K562 (cell line): ENCODE measurements around the gene CSNK2A1. TPM values are rescaled to one million over a fixed set of nuclear protein-coding genes. Genes with fewer than 3 reads are reported as not detected.

Experiments used
- ATF1 ChIP-seq, 2 experiments: fragments of 450-650 bp in 1 of 2; IDR thresholded peaks; 2 replicates each; pipeline ENCODE4 v1.6.1; 2016; ENCODE audit warnings: missing compliant biosample characterization in 1 of 2, missing genetic modification characterization in 1 of 2
- BACH1 ChIP-seq: fragments of 200-800 bp; sonication (Bioruptor generic); IDR thresholded peaks from 2 replicates; pipeline ENCODE4 v1.6.1; 2016; ENCODE audit warnings: missing genetic modification characterization, missing compliant biosample characterization
- C11orf30 ChIP-seq: fragments of 450-650 bp; IDR thresholded peaks from 2 replicates; pipeline ENCODE4 v1.6.1; 2016; ENCODE audit warnings: low read depth, mild to moderate bottlenecking
- CBFA2T3 ChIP-seq: fragments of 450-650 bp; IDR thresholded peaks from 2 replicates; pipeline ENCODE4 v1.6.1; 2017
- CCNT2 ChIP-seq: IDR thresholded peaks from 2 replicates; pipeline ENCODE4 v1.6.1; 2011; ENCODE audit warnings: borderline replicate concordance, low read depth, mild to moderate bottlenecking, moderate library complexity, mixed read lengths, low read length; ENCODE audit not compliant: insufficient read length; ENCODE audit errors: extremely low read depth
- MTA1 ChIP-seq: fragments of 450-650 bp; IDR thresholded peaks from 2 replicates; pipeline ENCODE4 v1.6.1; 2017; ENCODE audit warnings: borderline replicate concordance
- NFATC3 ChIP-seq: fragments of 450-650 bp; IDR thresholded peaks from 2 replicates; pipeline ENCODE4 v1.6.1; 2017; ENCODE audit warnings: mild to moderate bottlenecking
- TEAD1 ChIP-seq, 2 experiments: fragments of 450-650 bp in 1 of 2; sonication (generic) in 1 of 2; formaldehyde crosslinking; IDR thresholded peaks; 2 replicates each; pipeline versions ENCODE4 v1.4.0 to v1.8.0; 2020 to 2022; ENCODE audit warnings: mild to moderate bottlenecking in 2 of 2, missing genetic modification reagents in 1 of 2
- ZC3H4 ChIP-seq: sonication (generic); formaldehyde crosslinking; IDR thresholded peaks from 2 replicates; pipeline ENCODE4 v1.9.0; 2021; ENCODE audit warnings: missing genetic modification reagents, borderline replicate concordance
- ZC3H8 ChIP-seq: fragments of 450-650 bp; IDR thresholded peaks from 2 replicates; pipeline ENCODE4 v1.6.1; 2017
- ZNF143 ChIP-seq: sonication (generic); formaldehyde crosslinking; IDR thresholded peaks from 2 replicates; pipeline ENCODE4 v1.9.0; 2022; ENCODE audit warnings: mild to moderate bottlenecking, missing genetic modification reagents
- ZNF175 ChIP-seq: fragments of 200-800 bp; sonication (Bioruptor generic); IDR thresholded peaks from 2 replicates; pipeline ENCODE4 v1.6.1; 2016; ENCODE audit warnings: low read depth, mild to moderate bottlenecking, missing genetic modification characterization, missing compliant biosample characterization
- ZNF311 ChIP-seq: fragments of 250-450 bp; sonication (Bioruptor Pico); IDR thresholded peaks from 2 replicates; pipeline ENCODE4 v1.4.0; 2020; ENCODE audit warnings: mild to moderate bottlenecking, moderate library complexity
- polyA plus RNA-seq, 8 experiments: library from polyadenylated mRNA; depleted of rRNA in 4 of 8; stranded (reverse) in 5 of 8; unstranded in 3 of 8; fragments of >200 nt; fragmentation: Nextera tagmentation in 2 of 8; fragmentation: Illumina TruSeq in 1 of 8; extraction: Ambion mirVana in 2 of 8; extraction: Trizol in 1 of 8; gene quantifications; 2 replicates each; pipeline versions ENCODE4 v1.2.1 to v1.2.3, GENCODE V29; 2011 to 2014; ENCODE audit warnings: inconsistent platforms in 1 of 8, missing spikeins in 1 of 8
- total RNA-seq, 7 experiments: library from RNA; depleted of rRNA in 6 of 7; stranded (reverse); fragments of >200 nt in 6 of 7; fragmentation: Illumina TruSeq in 2 of 7; extraction: Trizol in 2 of 7; gene quantifications; 2 replicates each; pipeline versions ENCODE4 v1.2.1 to v1.2.3, GENCODE V29; 2011 to 2021; ENCODE audit warnings: low replicate concordance in 1 of 7
- TF ChIP-seq, protein P1 (sequence below): fragments of 450-650 bp; IDR thresholded peaks from 2 replicates; pipeline ENCODE4 v1.6.1; 2016; ENCODE audit warnings: mild to moderate bottlenecking, moderate library complexity
- TF ChIP-seq, protein P2 (sequence below): fragments of 250-450 bp; sonication (Bioruptor Pico); IDR thresholded peaks from 2 replicates; pipeline ENCODE4 v1.8.0; 2022; ENCODE audit warnings: inconsistent platforms

The CSNK2A1 gene
- total and polyA plus RNA-seq, 9 of the 15 experiments (the other 6 are each of a cell fraction or from before 2014, with no cell fraction given), result 71.0 to 251 (median 103) TPM

DNA sequence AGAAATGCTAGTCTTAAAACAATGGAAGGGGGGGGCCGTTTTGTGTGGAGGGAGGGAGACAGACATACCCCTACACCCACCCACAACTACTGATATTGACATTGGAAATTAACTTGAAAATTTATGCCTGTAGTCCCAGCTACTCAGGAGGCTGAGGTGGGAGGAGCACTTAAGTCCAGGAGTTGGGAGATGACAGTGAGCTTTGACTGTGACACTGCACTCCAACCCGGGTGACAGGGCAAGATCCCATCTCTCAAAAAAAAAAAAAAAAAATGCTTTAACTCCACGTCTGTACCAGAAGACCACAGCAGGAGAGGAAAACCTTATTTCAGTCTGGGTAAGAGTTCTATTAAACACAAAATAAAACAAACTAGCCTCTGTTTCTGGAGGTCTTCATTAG is 83.4 kb downstream of the CSNK2A1 start (continued):
- TF ChIP-seq, protein P1, sequence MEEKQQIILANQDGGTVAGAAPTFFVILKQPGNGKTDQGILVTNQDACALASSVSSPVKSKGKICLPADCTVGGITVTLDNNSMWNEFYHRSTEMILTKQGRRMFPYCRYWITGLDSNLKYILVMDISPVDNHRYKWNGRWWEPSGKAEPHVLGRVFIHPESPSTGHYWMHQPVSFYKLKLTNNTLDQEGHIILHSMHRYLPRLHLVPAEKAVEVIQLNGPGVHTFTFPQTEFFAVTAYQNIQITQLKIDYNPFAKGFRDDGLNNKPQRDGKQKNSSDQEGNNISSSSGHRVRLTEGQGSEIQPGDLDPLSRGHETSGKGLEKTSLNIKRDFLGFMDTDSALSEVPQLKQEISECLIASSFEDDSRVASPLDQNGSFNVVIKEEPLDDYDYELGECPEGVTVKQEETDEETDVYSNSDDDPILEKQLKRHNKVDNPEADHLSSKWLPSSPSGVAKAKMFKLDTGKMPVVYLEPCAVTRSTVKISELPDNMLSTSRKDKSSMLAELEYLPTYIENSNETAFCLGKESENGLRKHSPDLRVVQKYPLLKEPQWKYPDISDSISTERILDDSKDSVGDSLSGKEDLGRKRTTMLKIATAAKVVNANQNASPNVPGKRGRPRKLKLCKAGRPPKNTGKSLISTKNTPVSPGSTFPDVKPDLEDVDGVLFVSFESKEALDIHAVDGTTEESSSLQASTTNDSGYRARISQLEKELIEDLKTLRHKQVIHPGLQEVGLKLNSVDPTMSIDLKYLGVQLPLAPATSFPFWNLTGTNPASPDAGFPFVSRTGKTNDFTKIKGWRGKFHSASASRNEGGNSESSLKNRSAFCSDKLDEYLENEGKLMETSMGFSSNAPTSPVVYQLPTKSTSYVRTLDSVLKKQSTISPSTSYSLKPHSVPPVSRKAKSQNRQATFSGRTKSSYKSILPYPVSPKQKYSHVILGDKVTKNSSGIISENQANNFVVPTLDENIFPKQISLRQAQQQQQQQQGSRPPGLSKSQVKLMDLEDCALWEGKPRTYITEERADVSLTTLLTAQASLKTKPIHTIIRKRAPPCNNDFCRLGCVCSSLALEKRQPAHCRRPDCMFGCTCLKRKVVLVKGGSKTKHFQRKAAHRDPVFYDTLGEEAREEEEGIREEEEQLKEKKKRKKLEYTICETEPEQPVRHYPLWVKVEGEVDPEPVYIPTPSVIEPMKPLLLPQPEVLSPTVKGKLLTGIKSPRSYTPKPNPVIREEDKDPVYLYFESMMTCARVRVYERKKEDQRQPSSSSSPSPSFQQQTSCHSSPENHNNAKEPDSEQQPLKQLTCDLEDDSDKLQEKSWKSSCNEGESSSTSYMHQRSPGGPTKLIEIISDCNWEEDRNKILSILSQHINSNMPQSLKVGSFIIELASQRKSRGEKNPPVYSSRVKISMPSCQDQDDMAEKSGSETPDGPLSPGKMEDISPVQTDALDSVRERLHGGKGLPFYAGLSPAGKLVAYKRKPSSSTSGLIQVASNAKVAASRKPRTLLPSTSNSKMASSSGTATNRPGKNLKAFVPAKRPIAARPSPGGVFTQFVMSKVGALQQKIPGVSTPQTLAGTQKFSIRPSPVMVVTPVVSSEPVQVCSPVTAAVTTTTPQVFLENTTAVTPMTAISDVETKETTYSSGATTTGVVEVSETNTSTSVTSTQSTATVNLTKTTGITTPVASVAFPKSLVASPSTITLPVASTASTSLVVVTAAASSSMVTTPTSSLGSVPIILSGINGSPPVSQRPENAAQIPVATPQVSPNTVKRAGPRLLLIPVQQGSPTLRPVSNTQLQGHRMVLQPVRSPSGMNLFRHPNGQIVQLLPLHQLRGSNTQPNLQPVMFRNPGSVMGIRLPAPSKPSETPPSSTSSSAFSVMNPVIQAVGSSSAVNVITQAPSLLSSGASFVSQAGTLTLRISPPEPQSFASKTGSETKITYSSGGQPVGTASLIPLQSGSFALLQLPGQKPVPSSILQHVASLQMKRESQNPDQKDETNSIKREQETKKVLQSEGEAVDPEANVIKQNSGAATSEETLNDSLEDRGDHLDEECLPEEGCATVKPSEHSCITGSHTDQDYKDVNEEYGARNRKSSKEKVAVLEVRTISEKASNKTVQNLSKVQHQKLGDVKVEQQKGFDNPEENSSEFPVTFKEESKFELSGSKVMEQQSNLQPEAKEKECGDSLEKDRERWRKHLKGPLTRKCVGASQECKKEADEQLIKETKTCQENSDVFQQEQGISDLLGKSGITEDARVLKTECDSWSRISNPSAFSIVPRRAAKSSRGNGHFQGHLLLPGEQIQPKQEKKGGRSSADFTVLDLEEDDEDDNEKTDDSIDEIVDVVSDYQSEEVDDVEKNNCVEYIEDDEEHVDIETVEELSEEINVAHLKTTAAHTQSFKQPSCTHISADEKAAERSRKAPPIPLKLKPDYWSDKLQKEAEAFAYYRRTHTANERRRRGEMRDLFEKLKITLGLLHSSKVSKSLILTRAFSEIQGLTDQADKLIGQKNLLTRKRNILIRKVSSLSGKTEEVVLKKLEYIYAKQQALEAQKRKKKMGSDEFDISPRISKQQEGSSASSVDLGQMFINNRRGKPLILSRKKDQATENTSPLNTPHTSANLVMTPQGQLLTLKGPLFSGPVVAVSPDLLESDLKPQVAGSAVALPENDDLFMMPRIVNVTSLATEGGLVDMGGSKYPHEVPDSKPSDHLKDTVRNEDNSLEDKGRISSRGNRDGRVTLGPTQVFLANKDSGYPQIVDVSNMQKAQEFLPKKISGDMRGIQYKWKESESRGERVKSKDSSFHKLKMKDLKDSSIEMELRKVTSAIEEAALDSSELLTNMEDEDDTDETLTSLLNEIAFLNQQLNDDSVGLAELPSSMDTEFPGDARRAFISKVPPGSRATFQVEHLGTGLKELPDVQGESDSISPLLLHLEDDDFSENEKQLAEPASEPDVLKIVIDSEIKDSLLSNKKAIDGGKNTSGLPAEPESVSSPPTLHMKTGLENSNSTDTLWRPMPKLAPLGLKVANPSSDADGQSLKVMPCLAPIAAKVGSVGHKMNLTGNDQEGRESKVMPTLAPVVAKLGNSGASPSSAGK, result no peak
- TF ChIP-seq ZC3H4 (CRISPR knock-in tag) (no peak), C11orf30 (peak; percentile 79), BACH1 (tag) (peak; percentile 67; the same call in 1 of the 2 replicates), ZNF175 (CRISPR knock-in tag) (no peak), MTA1 (no peak), NFATC3 (no peak), ZNF311 (CRISPR knock-in tag) (no peak), CCNT2 (no peak), TEAD1 (CRISPR knock-in tag; IDR thresholded peaks at IDR 0.05) (no peak), ZC3H8 (no peak), CBFA2T3 (no peak), ATF1 (CRISPR knock-in tag; IDR thresholded peaks at IDR 0.05) (no peak), ATF1 (tag; IDR thresholded peaks at IDR 0.05) (peak; percentile 32; the same call in 1 of the 2 replicates), ZNF143 (CRISPR knock-in tag) (no peak)
- TF ChIP-seq, protein P2, sequence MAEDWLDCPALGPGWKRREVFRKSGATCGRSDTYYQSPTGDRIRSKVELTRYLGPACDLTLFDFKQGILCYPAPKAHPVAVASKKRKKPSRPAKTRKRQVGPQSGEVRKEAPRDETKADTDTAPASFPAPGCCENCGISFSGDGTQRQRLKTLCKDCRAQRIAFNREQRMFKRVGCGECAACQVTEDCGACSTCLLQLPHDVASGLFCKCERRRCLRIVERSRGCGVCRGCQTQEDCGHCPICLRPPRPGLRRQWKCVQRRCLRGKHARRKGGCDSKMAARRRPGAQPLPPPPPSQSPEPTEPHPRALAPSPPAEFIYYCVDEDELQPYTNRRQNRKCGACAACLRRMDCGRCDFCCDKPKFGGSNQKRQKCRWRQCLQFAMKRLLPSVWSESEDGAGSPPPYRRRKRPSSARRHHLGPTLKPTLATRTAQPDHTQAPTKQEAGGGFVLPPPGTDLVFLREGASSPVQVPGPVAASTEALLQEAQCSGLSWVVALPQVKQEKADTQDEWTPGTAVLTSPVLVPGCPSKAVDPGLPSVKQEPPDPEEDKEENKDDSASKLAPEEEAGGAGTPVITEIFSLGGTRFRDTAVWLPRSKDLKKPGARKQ (CRISPR knock-in tag), result no peak
